Tibial nerve (tissue), 4 donors: Measurements from ENCODE around the gene CLDN1. TPM values are rescaled to one million over a fixed set of nuclear protein-coding genes. Genes with fewer than 3 reads are reported as not detected.
"Not testable (repeated sequence)": the region's sequence is repeated elsewhere in the genome, so short reads cannot be mapped to it uniquely, and the experiment has no call there.

Experiments
- DNase-seq, 2 donors: peaks; one replicate each; pipeline ENCODE4 v3.0.0-alpha.2; 2019; ENCODE audit warnings: low spot score in 2 of 2
- H3K27ac ChIP-seq, 4 donors: fragments of 200-600 bp; sonication (generic) in 3 of 4; one replicate each; pipeline ENCODE4 v1.5.1; 2017 to 2019; ENCODE audit warnings: mild to moderate bottlenecking in 1 of 4
- H3K27me3 ChIP-seq, 2 donors: fragments of 200-600 bp; sonication (generic) in 1 of 2; one replicate each; pipeline versions ENCODE4 v1.5.1 to v1.6.0; 2017 to 2019
- H3K36me3 ChIP-seq, 3 donors: fragments of 200-600 bp; sonication (generic); one replicate each; pipeline ENCODE4 v1.5.1; 2018 to 2019
- H3K4me1 ChIP-seq, 4 donors: fragments of 200-600 bp; sonication (generic) in 3 of 4; one replicate each; pipeline ENCODE4 v1.5.1; 2017 to 2019
- H3K4me3 ChIP-seq, 4 donors: fragments of 200-600 bp; sonication (generic) in 3 of 4; one replicate each; pipeline ENCODE4 v1.5.1; 2017 to 2019; ENCODE audit warnings: mild to moderate bottlenecking in 1 of 4, moderate library complexity in 1 of 4
- H3K9me3 ChIP-seq, 4 donors: fragments of 200-600 bp; sonication (generic) in 3 of 4; one replicate each; pipeline ENCODE4 v1.5.1; 2017 to 2019
- CTCF ChIP-seq, 5 experiments: fragments of 200-600 bp in 3 of 5; fragments of 450-650 bp in 2 of 5; sonication (generic) in 3 of 5; IDR thresholded peaks; one replicate each; pipeline ENCODE4 v1.5.1; 2016 to 2019; ENCODE audit warnings: antibody characterized with exemption in 5 of 5, mild to moderate bottlenecking in 3 of 5, moderate library complexity in 2 of 5
- EP300 ChIP-seq, 2 donors: sonication (generic); formaldehyde crosslinking; IDR thresholded peaks; one replicate each; pipeline ENCODE4 v1.6.1; 2017; ENCODE audit warnings: antibody characterized with exemption in 2 of 2, mild to moderate bottlenecking in 1 of 2
- POLR2A ChIP-seq, 2 donors: fragments of 450-650 bp; IDR thresholded peaks; one replicate each; pipeline ENCODE4 v1.6.1; 2017; ENCODE audit warnings: antibody characterized with exemption in 2 of 2, mild to moderate bottlenecking in 2 of 2, moderate library complexity in 2 of 2
- WGBS, 2 donors: methylation state at CpG; one replicate each; pipeline ENCODE4 v1.1.5; 2018; 5-methylcytosine and 5-hydroxymethylcytosine counted together
- total RNA-seq, 4 donors: library from RNA; depleted of rRNA; stranded (reverse); fragments of >200 nt; gene quantifications; one replicate each; pipeline ENCODE4 v1.1.0, GENCODE V29; 2016

Gene CLDN1
- total RNA-seq, 4 donors from 2014 or later = 74.7 to 208 (median 133) TPM

DNA sequence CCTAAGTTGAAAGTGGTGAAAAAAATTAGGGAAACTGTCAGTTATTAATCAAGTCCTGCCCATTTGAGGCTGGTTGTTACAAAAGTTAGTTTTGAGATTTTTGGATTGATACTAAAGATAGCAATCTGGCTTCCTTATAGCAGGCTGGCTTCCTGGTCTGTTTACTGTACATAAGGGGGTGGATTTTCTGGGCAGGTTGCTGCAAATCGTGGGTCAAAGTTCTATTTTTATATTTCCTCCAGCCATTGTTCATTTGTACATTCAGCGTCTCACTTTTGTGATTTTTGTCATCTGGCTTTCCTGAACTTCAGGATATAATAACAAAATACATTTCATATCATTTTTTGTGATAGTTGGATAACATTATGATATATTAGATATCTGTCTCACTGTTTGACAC, 49.5 kb downstream of the CLDN1 start:
- Histone ChIP-seq H3K4me3 (no peak overlapping the region), H3K36me3 (no peaks in the 10 kb centered on the region), H3K27ac (no peak overlapping the region), H3K9me3 (no peaks in the 10 kb centered on the region), H3K4me1 (no peaks in the 10 kb centered on the region), H3K27me3 (no peaks in the 10 kb centered on the region)
- 53 to 55% methylated on average over 2 of the region's 2 CpGs for WGBS, 2 donors
- DNase-seq = no peak
- TF ChIP-seq EP300 (IDR thresholded peaks at IDR 0.05) (no peak), POLR2A (IDR thresholded peaks at IDR 0.05) (no peak), CTCF (IDR thresholded peaks at IDR 0.05) (no peak)

DNA sequence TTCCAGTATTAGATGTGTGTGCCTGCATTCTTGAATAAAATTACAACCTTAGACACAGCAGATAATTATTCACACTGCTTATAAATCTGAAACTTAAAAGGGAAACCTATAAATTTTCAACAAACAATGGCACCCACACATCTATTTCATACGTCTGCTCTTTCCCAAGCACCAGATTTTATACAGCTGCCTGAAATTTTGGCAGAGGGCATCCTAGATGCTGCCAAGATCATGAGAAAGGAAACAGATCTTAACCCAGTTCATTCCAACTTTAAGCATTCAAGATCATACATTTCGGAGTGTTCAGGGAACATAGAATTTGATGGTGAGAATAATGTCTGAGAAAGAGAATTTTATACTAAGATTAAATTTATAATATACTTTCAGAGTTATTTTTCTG, 53.1 kb downstream of the CLDN1 start:
- H3K27me3 ChIP-seq = no peaks in the 10 kb centered on the region
- no peak for DNase-seq
- H3K36me3 ChIP-seq = no peaks in the 10 kb centered on the region
- H3K27ac ChIP-seq = no peak overlapping the region
- H3K4me1 ChIP-seq = peaks cover 0 to 7% (median 0%) of the 10 kb centered on the region in 4 donors
- no peak overlapping the region for H3K4me3 ChIP-seq
- 19 to 20% methylated on average over 2 of the region's 2 CpGs for WGBS, 2 donors
- no peaks in the 10 kb centered on the region for H3K9me3 ChIP-seq
- no peak for TF ChIP-seq POLR2A (IDR thresholded peaks at IDR 0.05)
- no peak for TF ChIP-seq CTCF (IDR thresholded peaks at IDR 0.05)
- TF ChIP-seq EP300 (IDR thresholded peaks at IDR 0.05) = no peak

DNA sequence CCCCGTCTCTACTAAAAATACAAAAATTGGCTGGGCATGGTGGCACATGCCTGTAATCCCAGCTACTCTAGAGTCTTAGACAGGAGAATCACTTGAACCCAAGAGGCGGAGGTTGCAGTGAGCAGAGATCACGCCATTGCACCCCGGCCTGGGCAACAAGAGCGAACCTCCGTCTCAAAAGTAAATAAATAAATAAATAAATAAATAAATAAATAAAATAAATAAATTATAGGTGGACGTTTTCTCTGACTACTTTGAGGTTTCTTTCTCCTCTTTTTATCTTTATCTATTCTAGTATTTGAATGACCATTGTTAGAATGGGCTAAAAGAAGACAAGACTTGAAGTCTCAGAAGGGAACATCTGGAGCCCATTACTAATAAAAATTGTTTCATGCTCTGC, 54.8 kb downstream of the CLDN1 start:
- H3K27ac ChIP-seq, H3K27me3 ChIP-seq, DNase-seq, H3K4me1 ChIP-seq, H3K4me3 ChIP-seq, H3K9me3 ChIP-seq, H3K36me3 ChIP-seq: not testable (repeated sequence)
- WGBS, 2 donors = 90 to 91% methylated on average over 7 of the region's 7 CpGs

DNA sequence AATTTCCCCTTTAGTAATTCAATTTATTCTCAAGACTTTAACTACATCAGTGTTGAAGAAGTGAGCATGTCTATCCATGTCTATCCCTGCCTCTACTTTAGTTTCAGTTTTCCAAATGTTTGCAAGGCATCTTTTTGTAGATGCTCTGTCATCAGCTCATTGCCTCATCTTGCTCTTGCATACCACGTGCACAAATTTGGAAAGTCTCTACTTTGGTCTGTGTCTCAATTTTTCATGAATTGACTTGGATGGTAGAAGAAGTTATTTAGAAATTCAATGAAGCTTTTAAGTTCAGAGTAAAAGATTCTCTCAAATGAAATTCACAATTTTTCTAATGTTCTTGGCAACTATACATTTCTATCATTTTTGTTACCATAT, 55.3 kb downstream of the CLDN1 start:
- Histone ChIP-seq H3K9me3 (no peaks in the 10 kb centered on the region), H3K27ac (peak overlapping the region in 2 of 4 donors; percentile 58 to 75), H3K4me3 (no peak overlapping the region), H3K4me1 (peaks cover 0 to 9% (median 0%) of the 10 kb centered on the region in 4 donors), H3K27me3 (no peaks in the 10 kb centered on the region), H3K36me3 (no peaks in the 10 kb centered on the region)
- no peak for DNase-seq
- TF ChIP-seq POLR2A (IDR thresholded peaks at IDR 0.05) = no peak
- TF ChIP-seq CTCF (IDR thresholded peaks at IDR 0.05) = no peak
- no peak for TF ChIP-seq EP300 (IDR thresholded peaks at IDR 0.05)
- 73 to 74% methylated on average over 1 of the region's 1 CpG for WGBS, 2 donors

GRCh38 chr3:190266265-190266912, 55.9 kb downstream of the CLDN1 start:
- H3K27ac ChIP-seq = peak overlapping the region in 3 of 4 donors; percentile 6 to 75 (median 58)
- no peaks in the 10 kb centered on the region for H3K9me3 ChIP-seq
- H3K27me3 ChIP-seq = no peaks in the 10 kb centered on the region
- H3K4me1 ChIP-seq = peaks cover 0 to 14% (median 0%) of the 10 kb centered on the region in 4 donors
- no peak overlapping the region for H3K4me3 ChIP-seq
- TF ChIP-seq POLR2A (IDR thresholded peaks at IDR 0.05) (no peak), CTCF (IDR thresholded peaks at IDR 0.05) (no peak), EP300 (IDR thresholded peaks at IDR 0.05) (no peak)
- H3K36me3 ChIP-seq = no peaks in the 10 kb centered on the region
- DNase-seq = no peak

GRCh38 chr3:190265796-190266195, 56.5 kb downstream of the CLDN1 start:
- Histone ChIP-seq H3K9me3 (no peaks in the 10 kb centered on the region), H3K27me3 (no peaks in the 10 kb centered on the region), H3K27ac (peak overlapping the region in 2 of 4 donors; percentile 58 to 75), H3K4me3 (no peak overlapping the region), H3K36me3 (no peaks in the 10 kb centered on the region), H3K4me1 (peaks cover 0 to 16% (median 0%) of the 10 kb centered on the region in 4 donors)
- 35 to 38% methylated on average over 3 of the region's 3 CpGs for WGBS, 2 donors
- peak in 1 of 2 donors; percentile 46 for DNase-seq
- TF ChIP-seq EP300 (IDR thresholded peaks at IDR 0.05) = peak; percentile 59 to 84
- no peak for TF ChIP-seq CTCF (IDR thresholded peaks at IDR 0.05)
- peak in 1 of 2 donors; percentile 19 for TF ChIP-seq POLR2A (IDR thresholded peaks at IDR 0.05)
